ENCODE data around the gene NUP210. TPM values are rescaled to one million over a fixed set of nuclear protein-coding genes. Genes with fewer than 3 reads are reported as not detected.

NUP210 gene
- total and polyA plus RNA-seq, 2 of the 13 experiments (the other 11 are each of a cell fraction or from before 2014, with no cell fraction given) = 31.6 to 35.2 TPM

- no peak for TF ChIP-seq HIC2 (CRISPR knock-in tag; IDR thresholded peaks at IDR 0.05; ENCODE audit: low read depth)
- TF ChIP-seq DDIT3 (CRISPR knock-in tag; IDR thresholded peaks at IDR 0.05) = no peak
- no peak for TF ChIP-seq ZNF564 (CRISPR knock-in tag; IDR thresholded peaks at IDR 0.05)
- TF ChIP-seq ZNF552 (CRISPR knock-in tag; IDR thresholded peaks at IDR 0.05; ENCODE audit: borderline replicate concordance) = no peak
- TF ChIP-seq NR1H2 (CRISPR knock-in tag; IDR thresholded peaks at IDR 0.05; ENCODE audit: borderline replicate concordance, low read depth) = no peak
Observed at GRCh38 chr3:13324835-13325501, 95.2 kb downstream of the NUP210 start (continued).

GRCh38 chr3:13323822-13324221 lies 96.3 kb downstream of the NUP210 start:
- CTCF ChIA-PET (ENCODE audit: low intra/inter-chr PET ratio, low total read pairs) = no interaction called here
- 97% methylated on average over 5 of the region's 5 CpGs for WGBS (ENCODE audit: low lambda C conversion rate)
- ATAC-seq = no peak

More at GRCh38 chr3:13323822-13324221, 96.3 kb downstream of the NUP210 start:
- Histone ChIP-seq H3K36me3 (replicated peaks in 1 of 2; ENCODE audit: control insufficient read depth in 1 of 2, insufficient read depth in 2 of 2, low read length in 2 of 2) (peaks cover 52 to 94% of the 10 kb centered on the region in 2 experiments), H3K4me2 (ENCODE audit: low read depth, low read length) (no peak overlapping the region), H3K27ac (ENCODE audit: extremely low read length, insufficient read depth, low read length) (no peak overlapping the region), H3K79me2 (ENCODE audit: insufficient read depth, low read length) (no peaks in the 10 kb centered on the region), H3K27me3 (ENCODE audit: control insufficient read depth in 1 of 2, insufficient read depth in 2 of 2, low read length in 2 of 2) (no peaks in the 10 kb centered on the region), H3K9me3 (ENCODE audit: low read length) (no peaks in the 10 kb centered on the region), H3K9ac (ENCODE audit: insufficient read depth, low read depth, low read length) (no peak overlapping the region), H2AFZ (ENCODE audit: low read length) (no peak overlapping the region), H4K20me1 (ENCODE audit: insufficient read depth, low read length) (no peaks in the 10 kb centered on the region), H3K4me3 (replicated peaks in 1 of 3; ENCODE audit: insufficient read depth in 1 of 3, low read depth in 2 of 3, low read length in 3 of 3) (no peak overlapping the region), H3K4me1 (ENCODE audit: insufficient read depth, low read length) (no peaks in the 10 kb centered on the region)
- BruUV-seq (replicated peaks) = no TSS peak
- in situ Hi-C loops (cut with HindIII; ENCODE audit: extremely low pct_ligation_motif_present, low pct_unique_long_range_greater_than_20kb) = no loop called here
- intact Hi-C loops (cut with micrococcal nuclease; ENCODE audit: unreplicated experiment) = no loop called here
- DNase-seq (ENCODE audit: low spot score) (no peak), FAIRE-seq (no peak)
- POLR2A ChIA-PET = no interaction called here
- TF ChIP-seq MAFF (IDR thresholded peaks at IDR 0.05; ENCODE audit: low read depth, low read length) (no peak), ARID5B (CRISPR knock-in tag; IDR thresholded peaks at IDR 0.05) (no peak), ZNF552 (CRISPR knock-in tag; IDR thresholded peaks at IDR 0.05; ENCODE audit: borderline replicate concordance) (no peak), ZBTB7A (CRISPR knock-in tag; IDR thresholded peaks at IDR 0.05) (no peak), ZNF225 (CRISPR knock-in tag; IDR thresholded peaks at IDR 0.05) (no peak), ZMYM4 (CRISPR knock-in tag; IDR thresholded peaks at IDR 0.05) (no peak), ZNF235 (CRISPR knock-in tag; IDR thresholded peaks at IDR 0.05; ENCODE audit: borderline replicate concordance) (no peak), ZNF839 (CRISPR knock-in tag; IDR thresholded peaks at IDR 0.05; ENCODE audit: borderline replicate concordance) (no peak), ZFP36 (IDR thresholded peaks at IDR 0.05; ENCODE audit: borderline replicate concordance, low read depth, low read length, partially characterized antibody) (no peak), ZBTB3 (CRISPR knock-in tag; IDR thresholded peaks at IDR 0.05; ENCODE audit: borderline replicate concordance, low read depth) (no peak), CHD4 (IDR thresholded peaks at IDR 0.05; ENCODE audit: borderline replicate concordance, low read length) (no peak), THAP11 (CRISPR knock-in tag; IDR thresholded peaks at IDR 0.05) (no peak)

Data from HepG2 (cell line).